ENCODE results near the gene NAA80.

The NAA80 gene

GRCh38 chr3:50250514-50250913 lies 48.7 kb downstream of the NAA80 start:
- Histone ChIP-seq H3K4me3 (ENCODE audit: low read depth, low read length) (no peak overlapping the region), H3K27ac (no peak overlapping the region), H3K9me3 (ENCODE audit: control insufficient read depth, low read length) (no peaks in the 10 kb centered on the region), H2AFZ (no peak overlapping the region), H3K4me2 (ENCODE audit: low read length) (no peak overlapping the region), H3K79me2 (peaks cover 65% of the 10 kb centered on the region), H3K36me3 (ENCODE audit: control insufficient read depth, insufficient read depth, low read length) (no peaks in the 10 kb centered on the region), H3K4me1 (peaks cover 49% of the 10 kb centered on the region), H3K9ac (no peak overlapping the region), H3K27me3 (ENCODE audit: control insufficient read depth, insufficient read depth, low read length) (no peaks in the 10 kb centered on the region)
- no peak for TF ChIP-seq CTCF (IDR thresholded peaks at IDR 0.05)

- H3K4me1 ChIP-seq: peaks cover 59% of the 10 kb centered on the region
- H3K27me3 ChIP-seq (ENCODE audit: control insufficient read depth, insufficient read depth, low read length): no peaks in the 10 kb centered on the region
- H3K9me3 ChIP-seq (ENCODE audit: control insufficient read depth, low read length): no peaks in the 10 kb centered on the region
- H3K79me2 ChIP-seq: peaks cover 71% of the 10 kb centered on the region
- no peaks in the 10 kb centered on the region for H3K36me3 ChIP-seq (ENCODE audit: control insufficient read depth, insufficient read depth, low read length)
- H2AFZ ChIP-seq: no peak overlapping the region
- no peak overlapping the region for H3K4me3 ChIP-seq (ENCODE audit: low read depth, low read length)
- H3K4me2 ChIP-seq (ENCODE audit: low read length): no peak overlapping the region
- H3K9ac ChIP-seq: no peak overlapping the region
- no peak for TF ChIP-seq CTCF (IDR thresholded peaks at IDR 0.05)
- H3K27ac ChIP-seq: no peak overlapping the region
These were observed 49.7 kb downstream of the NAA80 start for GRCh38 chr3:50249457-50249856.

- H3K79me2 ChIP-seq: peaks cover 82% of the 10 kb centered on the region
- H3K9me3 ChIP-seq (ENCODE audit: control insufficient read depth, low read length): no peaks in the 10 kb centered on the region
- no peak overlapping the region for H3K4me3 ChIP-seq (ENCODE audit: low read depth, low read length)
- no peak for TF ChIP-seq CTCF (IDR thresholded peaks at IDR 0.05)
- peaks cover 66% of the 10 kb centered on the region for H3K4me1 ChIP-seq
- peak overlapping the region; percentile 97 for H3K27ac ChIP-seq
- H3K9ac ChIP-seq: no peak overlapping the region
- H3K36me3 ChIP-seq (ENCODE audit: control insufficient read depth, insufficient read depth, low read length): no peaks in the 10 kb centered on the region
- peak overlapping the region; percentile 16 for H3K4me2 ChIP-seq (ENCODE audit: low read length)
- H3K27me3 ChIP-seq (ENCODE audit: control insufficient read depth, insufficient read depth, low read length): no peaks in the 10 kb centered on the region
- no peak overlapping the region for H2AFZ ChIP-seq
These were observed 50.8 kb downstream of the NAA80 start for GRCh38 chr3:50248387-50248786.

GRCh38 chr3:50246517-50246954 lies 52.7 kb downstream of the NAA80 start:
- H3K4me2 ChIP-seq (ENCODE audit: low read length): peak overlapping the region; percentile 83
- peak overlapping the region; percentile 41 for H3K4me3 ChIP-seq (ENCODE audit: low read depth, low read length)
- TF ChIP-seq CTCF (IDR thresholded peaks at IDR 0.05): no peak
- peaks cover 76% of the 10 kb centered on the region for H3K4me1 ChIP-seq
- H3K27me3 ChIP-seq (ENCODE audit: control insufficient read depth, insufficient read depth, low read length): no peaks in the 10 kb centered on the region
- H3K9me3 ChIP-seq (ENCODE audit: control insufficient read depth, low read length): no peaks in the 10 kb centered on the region
- H3K9ac ChIP-seq: no peak overlapping the region
- peaks cover 84% of the 10 kb centered on the region for H3K79me2 ChIP-seq
- no peaks in the 10 kb centered on the region for H3K36me3 ChIP-seq (ENCODE audit: control insufficient read depth, insufficient read depth, low read length)
- peak overlapping the region; percentile 47 for H2AFZ ChIP-seq
- peak overlapping the region; percentile 97 for H3K27ac ChIP-seq

Measured in parathyroid adenoma (tissue), 2 donors.